Ramos (cell line): ENCODE measurements around the gene KRTAP23-1.

Experiments used
- in situ Hi-C: fragments of 300-500 bp; cut with MboI; formaldehyde crosslinking; loops from one replicate; pipeline ENCODE4 v1.14.3; 2022; ENCODE audit warnings: low sequenced_read_pairs; ENCODE audit not compliant: unreplicated experiment

The KRTAP23-1 gene

GRCh38 chr21:30348506-30348905 lies at the start of gene KRTAP23-1:
KRTAP23-1 (minus strand) TSS chr21:30348606; CDS start chr21:30348606, 0 bp downstream.
- in situ Hi-C loops = loop anchor here (25.0 kb wide), 1 partner anchor 739 kb away; no protein-coding TSS in a partner anchor

GRCh38 chr21:30395731-30396130 lies 47.3 kb upstream of the KRTAP23-1 start, which contains the start of gene KRTAP13-1:
KRTAP13-1 (plus strand) TSS chr21:30396031; CDS start chr21:30396087, 56 bp downstream.
- in situ Hi-C loops = no loop called here

- in situ Hi-C loops = no loop called here
These were observed 43.2 kb upstream of the KRTAP23-1 start for GRCh38 chr21:30391492-30392025.

GRCh38 chr21:30382201-30382600 lies 33.8 kb upstream of the KRTAP23-1 start:
- in situ Hi-C loops = no loop called here

GRCh38 chr21:30372139-30372770 lies 23.8 kb upstream of the KRTAP23-1 start, which contains the start of gene KRTAP13-2:
KRTAP13-2 (minus strand) TSS chr21:30372271; CDS start chr21:30372213, 58 bp downstream.
- in situ Hi-C loops = no loop called here

GRCh38 chr21:30355906-30356305 lies 7.5 kb upstream of the KRTAP23-1 start:
- in situ Hi-C loops = no loop called here

- in situ Hi-C loops = no loop called here
These were observed 6.1 kb upstream of the KRTAP23-1 start for GRCh38 chr21:30354308-30355005.

- in situ Hi-C loops = no loop called here
These were observed 3.1 kb upstream of the KRTAP23-1 start for GRCh38 chr21:30351534-30351933.

GRCh38 chr21:30349572-30349971 lies 1.2 kb upstream of the KRTAP23-1 start:
- in situ Hi-C loops = loop anchor here (25.0 kb wide), 1 partner anchor 738 kb away; no protein-coding TSS in a partner anchor

GRCh38 chr21:30345014-30345413 lies 3.4 kb downstream of the KRTAP23-1 start:
- in situ Hi-C loops = loop anchor here (25.0 kb wide), 1 partner anchor 742 kb away; no protein-coding TSS in a partner anchor

GRCh38 chr21:30340714-30341573 lies 7.5 kb downstream of the KRTAP23-1 start:
- in situ Hi-C loops = loop anchor here (25.0 kb wide), 1 partner anchor 746 kb away; no protein-coding TSS in a partner anchor

- in situ Hi-C loops = loop anchor here (25.0 kb wide), 1 partner anchor 749 kb away; no protein-coding TSS in a partner anchor
These were observed 9.7 kb downstream of the KRTAP23-1 start for GRCh38 chr21:30338717-30339116.

- in situ Hi-C loops = loop anchor here (25.0 kb wide), 1 partner anchor 750 kb away; no protein-coding TSS in a partner anchor
These were observed 10.6 kb downstream of the KRTAP23-1 start for GRCh38 chr21:30337772-30338171.

- in situ Hi-C loops = loop anchor here (25.0 kb wide), 1 partner anchor 750 kb away; no protein-coding TSS in a partner anchor
These were observed 11.1 kb downstream of the KRTAP23-1 start, which contains the start of gene KRTAP27-1 for GRCh38 chr21:30337276-30337744. KRTAP27-1 (minus strand) TSS chr21:30337694; CDS start chr21:30337668, 26 bp downstream.

GRCh38 chr21:30336596-30336995 lies 11.8 kb downstream of the KRTAP23-1 start:
- in situ Hi-C loops = loop anchor here (25.0 kb wide), 1 partner anchor 751 kb away; no protein-coding TSS in a partner anchor

GRCh38 chr21:30333736-30334135 lies 14.7 kb downstream of the KRTAP23-1 start:
- in situ Hi-C loops = loop anchor here (25.0 kb wide), 1 partner anchor 754 kb away; no protein-coding TSS in a partner anchor

GRCh38 chr21:30332681-30333080 lies 15.7 kb downstream of the KRTAP23-1 start:
- in situ Hi-C loops = loop anchor here (25.0 kb wide), 1 partner anchor 755 kb away; no protein-coding TSS in a partner anchor

- in situ Hi-C loops = loop anchor here (25.0 kb wide), 1 partner anchor 758 kb away; no protein-coding TSS in a partner anchor
These were observed 19.1 kb downstream of the KRTAP23-1 start for GRCh38 chr21:30329203-30329875.

GRCh38 chr21:30326390-30326789 lies 22.0 kb downstream of the KRTAP23-1 start:
- in situ Hi-C loops = loop anchor here (25.0 kb wide), 1 partner anchor 761 kb away; no protein-coding TSS in a partner anchor
